K562 (cell line): ENCODE results near the gene SLC24A3.

Source experiments
- CBX8 ChIP-seq: fragments of 200-600 bp; sonication (generic); IDR thresholded peaks from 2 replicates; pipeline ENCODE4 v1.6.1; 2012; ENCODE audit warnings: borderline replicate concordance, mixed run types, low read depth, mild to moderate bottlenecking, moderate library complexity, mixed read lengths, low read length, control low read depth, inconsistent platforms; ENCODE audit not compliant: poor library complexity, severe bottlenecking; ENCODE audit errors: extremely low read depth
- ETV6 ChIP-seq, 3 experiments: fragments of 150-350 bp in 1 of 3; sonication (generic) in 1 of 3; formaldehyde crosslinking in 1 of 3; IDR thresholded peaks; 2 replicates each; pipeline versions ENCODE4 v1.6.1 to v1.8.0; 2014 to 2022; ENCODE audit warnings: borderline replicate concordance in 2 of 3, low read depth in 2 of 3, antibody characterized with exemption in 1 of 3, low read length in 1 of 3, mild to moderate bottlenecking in 1 of 3, missing genetic modification reagents in 1 of 3
- GATA2 ChIP-seq: sonication (generic); formaldehyde crosslinking; IDR thresholded peaks from 2 replicates; pipeline ENCODE4 v1.4.0; 2020; ENCODE audit warnings: mild to moderate bottlenecking, missing genetic modification reagents
- MXI1 ChIP-seq: IDR thresholded peaks from 2 replicates; pipeline ENCODE4 v1.6.1; 2011; ENCODE audit warnings: low read depth, mild to moderate bottlenecking, improper control_type of control experiment, low read length
- SIRT6 ChIP-seq: IDR thresholded peaks from one replicate; pipeline ENCODE4 v1.6.1; 2012; ENCODE audit warnings: low read depth, mild to moderate bottlenecking, control low read depth, inconsistent platforms, low read length, moderate library complexity
- SP1 ChIP-seq: sonication (generic); formaldehyde crosslinking; IDR thresholded peaks from 2 replicates; pipeline ENCODE4 v1.8.1; 2022; ENCODE audit warnings: mild to moderate bottlenecking, missing genetic modification reagents
- TSC22D4 ChIP-seq: fragments of 450-650 bp; IDR thresholded peaks from 2 replicates; pipeline ENCODE4 v1.6.1; 2016; ENCODE audit warnings: missing genetic modification characterization, missing biosample characterization, control low read depth
- TF ChIP-seq, protein P1 (sequence below): fragments of 150-350 bp; conservative IDR thresholded peaks from 2 replicates; pipeline ENCODE4 v1.6.1; 2014; ENCODE audit warnings: low read length
- TF ChIP-seq, protein P2 (sequence below), 2 experiments: fragments of 450-650 bp; IDR thresholded peaks; 2 replicates each; pipeline ENCODE4 v1.6.1; 2016
- TF ChIP-seq, protein P3 (sequence below), 2 experiments: fragments of 200-800 bp in 1 of 2; sonication (Bioruptor generic) in 1 of 2; sonication (generic) in 1 of 2; formaldehyde crosslinking in 1 of 2; IDR thresholded peaks in 1 of 2; conservative IDR thresholded peaks in 1 of 2; 2 replicates each; pipeline versions ENCODE4 v1.5.0 to v1.6.1; 2016 to 2020; ENCODE audit warnings: missing compliant biosample characterization in 1 of 2, missing genetic modification characterization in 1 of 2, missing genetic modification reagents in 1 of 2
- TF ChIP-seq, protein P4 (sequence below), 3 experiments: IDR thresholded peaks in 2 of 3; conservative IDR thresholded peaks in 1 of 3; 2 replicates each; pipeline ENCODE4 v1.5.1; 2011 to 2012; ENCODE audit warnings: low read length in 3 of 3, mild to moderate bottlenecking in 3 of 3, control low read depth in 2 of 3, improper control_type of control experiment in 1 of 3, inconsistent platforms in 1 of 3, low read depth in 1 of 3, mixed read lengths in 1 of 3, moderate library complexity in 1 of 3; ENCODE audit not compliant: insufficient read depth in 2 of 3
- TF ChIP-seq, protein P5 (sequence below), 2 experiments: fragments of 450-650 bp; formaldehyde crosslinking in 1 of 2; IDR thresholded peaks; 2 replicates each; pipeline versions ENCODE4 v1.4.0 to v1.6.1; 2014 to 2020; ENCODE audit warnings: mild to moderate bottlenecking in 2 of 2, borderline replicate concordance in 1 of 2, low read depth in 1 of 2
- TF ChIP-seq, protein P6 (sequence below): fragments of 450-650 bp; formaldehyde crosslinking; IDR thresholded peaks from 2 replicates; pipeline ENCODE4 v1.4.0; 2020; ENCODE audit warnings: mild to moderate bottlenecking, moderate library complexity

DNA sequence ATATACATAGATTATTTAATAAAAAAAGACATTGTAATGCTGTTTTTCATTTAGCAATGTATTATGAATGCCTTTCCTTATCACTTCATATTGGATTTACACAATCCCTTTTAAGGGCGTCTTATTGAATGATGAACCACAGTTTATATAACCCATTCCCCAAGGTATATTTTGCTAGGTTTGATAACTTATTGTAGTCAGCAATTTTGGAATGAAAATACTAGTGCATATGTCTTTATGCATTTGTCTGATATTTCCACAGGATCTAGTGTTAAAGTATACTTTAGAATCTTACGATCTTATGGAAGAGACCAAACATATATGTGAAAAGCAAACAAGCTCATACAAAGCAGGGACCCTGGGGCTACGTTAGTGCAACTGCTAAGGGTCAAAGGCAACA lies 365.2 kb downstream of the SLC24A3 start:
- TF ChIP-seq SIRT6 = no peak
- no peak for TF ChIP-seq SP1 (CRISPR knock-in tag)
- TF ChIP-seq, protein P1, sequence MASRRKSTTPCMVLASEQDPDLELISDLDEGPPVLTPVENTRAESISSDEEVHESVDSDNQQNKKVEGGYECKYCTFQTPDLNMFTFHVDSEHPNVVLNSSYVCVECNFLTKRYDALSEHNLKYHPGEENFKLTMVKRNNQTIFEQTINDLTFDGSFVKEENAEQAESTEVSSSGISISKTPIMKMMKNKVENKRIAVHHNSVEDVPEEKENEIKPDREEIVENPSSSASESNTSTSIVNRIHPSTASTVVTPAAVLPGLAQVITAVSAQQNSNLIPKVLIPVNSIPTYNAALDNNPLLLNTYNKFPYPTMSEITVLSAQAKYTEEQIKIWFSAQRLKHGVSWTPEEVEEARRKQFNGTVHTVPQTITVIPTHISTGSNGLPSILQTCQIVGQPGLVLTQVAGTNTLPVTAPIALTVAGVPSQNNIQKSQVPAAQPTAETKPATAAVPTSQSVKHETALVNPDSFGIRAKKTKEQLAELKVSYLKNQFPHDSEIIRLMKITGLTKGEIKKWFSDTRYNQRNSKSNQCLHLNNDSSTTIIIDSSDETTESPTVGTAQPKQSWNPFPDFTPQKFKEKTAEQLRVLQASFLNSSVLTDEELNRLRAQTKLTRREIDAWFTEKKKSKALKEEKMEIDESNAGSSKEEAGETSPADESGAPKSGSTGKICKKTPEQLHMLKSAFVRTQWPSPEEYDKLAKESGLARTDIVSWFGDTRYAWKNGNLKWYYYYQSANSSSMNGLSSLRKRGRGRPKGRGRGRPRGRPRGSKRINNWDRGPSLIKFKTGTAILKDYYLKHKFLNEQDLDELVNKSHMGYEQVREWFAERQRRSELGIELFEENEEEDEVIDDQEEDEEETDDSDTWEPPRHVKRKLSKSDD = no peak
- TF ChIP-seq ETV6 (IDR thresholded peaks at IDR 0.05; ENCODE audit: borderline replicate concordance in 1 of 2, low read depth in 2 of 2, low read length in 1 of 2) = no peak
- TF ChIP-seq ETV6 (CRISPR knock-in tag; IDR thresholded peaks at IDR 0.05; ENCODE audit: borderline replicate concordance) = no peak
- TF ChIP-seq, protein P2, sequence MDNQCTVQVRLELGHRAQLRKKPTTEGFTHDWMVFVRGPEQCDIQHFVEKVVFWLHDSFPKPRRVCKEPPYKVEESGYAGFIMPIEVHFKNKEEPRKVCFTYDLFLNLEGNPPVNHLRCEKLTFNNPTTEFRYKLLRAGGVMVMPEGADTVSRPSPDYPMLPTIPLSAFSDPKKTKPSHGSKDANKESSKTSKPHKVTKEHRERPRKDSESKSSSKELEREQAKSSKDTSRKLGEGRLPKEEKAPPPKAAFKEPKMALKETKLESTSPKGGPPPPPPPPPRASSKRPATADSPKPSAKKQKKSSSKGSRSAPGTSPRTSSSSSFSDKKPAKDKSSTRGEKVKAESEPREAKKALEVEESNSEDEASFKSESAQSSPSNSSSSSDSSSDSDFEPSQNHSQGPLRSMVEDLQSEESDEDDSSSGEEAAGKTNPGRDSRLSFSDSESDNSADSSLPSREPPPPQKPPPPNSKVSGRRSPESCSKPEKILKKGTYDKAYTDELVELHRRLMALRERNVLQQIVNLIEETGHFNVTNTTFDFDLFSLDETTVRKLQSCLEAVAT (IDR thresholded peaks at IDR 0.05) = no peak
- TF ChIP-seq TSC22D4 (tag) = no peak
- TF ChIP-seq, protein P3, sequence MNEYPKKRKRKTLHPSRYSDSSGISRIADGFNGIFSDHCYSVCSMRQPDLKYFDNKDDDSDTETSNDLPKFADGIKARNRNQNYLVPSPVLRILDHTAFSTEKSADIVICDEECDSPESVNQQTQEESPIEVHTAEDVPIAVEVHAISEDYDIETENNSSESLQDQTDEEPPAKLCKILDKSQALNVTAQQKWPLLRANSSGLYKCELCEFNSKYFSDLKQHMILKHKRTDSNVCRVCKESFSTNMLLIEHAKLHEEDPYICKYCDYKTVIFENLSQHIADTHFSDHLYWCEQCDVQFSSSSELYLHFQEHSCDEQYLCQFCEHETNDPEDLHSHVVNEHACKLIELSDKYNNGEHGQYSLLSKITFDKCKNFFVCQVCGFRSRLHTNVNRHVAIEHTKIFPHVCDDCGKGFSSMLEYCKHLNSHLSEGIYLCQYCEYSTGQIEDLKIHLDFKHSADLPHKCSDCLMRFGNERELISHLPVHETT (CRISPR knock-in tag; conservative IDR thresholded peaks at IDR 0.05 in 1 of 2, IDR thresholded peaks at IDR 0.05 in 1 of 2) = no peak
- no peak for TF ChIP-seq MXI1
- TF ChIP-seq, protein P4, sequence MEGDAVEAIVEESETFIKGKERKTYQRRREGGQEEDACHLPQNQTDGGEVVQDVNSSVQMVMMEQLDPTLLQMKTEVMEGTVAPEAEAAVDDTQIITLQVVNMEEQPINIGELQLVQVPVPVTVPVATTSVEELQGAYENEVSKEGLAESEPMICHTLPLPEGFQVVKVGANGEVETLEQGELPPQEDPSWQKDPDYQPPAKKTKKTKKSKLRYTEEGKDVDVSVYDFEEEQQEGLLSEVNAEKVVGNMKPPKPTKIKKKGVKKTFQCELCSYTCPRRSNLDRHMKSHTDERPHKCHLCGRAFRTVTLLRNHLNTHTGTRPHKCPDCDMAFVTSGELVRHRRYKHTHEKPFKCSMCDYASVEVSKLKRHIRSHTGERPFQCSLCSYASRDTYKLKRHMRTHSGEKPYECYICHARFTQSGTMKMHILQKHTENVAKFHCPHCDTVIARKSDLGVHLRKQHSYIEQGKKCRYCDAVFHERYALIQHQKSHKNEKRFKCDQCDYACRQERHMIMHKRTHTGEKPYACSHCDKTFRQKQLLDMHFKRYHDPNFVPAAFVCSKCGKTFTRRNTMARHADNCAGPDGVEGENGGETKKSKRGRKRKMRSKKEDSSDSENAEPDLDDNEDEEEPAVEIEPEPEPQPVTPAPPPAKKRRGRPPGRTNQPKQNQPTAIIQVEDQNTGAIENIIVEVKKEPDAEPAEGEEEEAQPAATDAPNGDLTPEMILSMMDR (IDR thresholded peaks at IDR 0.05 in 2 of 3, conservative IDR thresholded peaks at IDR 0.05 in 1 of 3; ENCODE audit: insufficient read depth in 2 of 3, low read depth in 1 of 3, low read length in 3 of 3) = no peak
- TF ChIP-seq, protein P5, sequence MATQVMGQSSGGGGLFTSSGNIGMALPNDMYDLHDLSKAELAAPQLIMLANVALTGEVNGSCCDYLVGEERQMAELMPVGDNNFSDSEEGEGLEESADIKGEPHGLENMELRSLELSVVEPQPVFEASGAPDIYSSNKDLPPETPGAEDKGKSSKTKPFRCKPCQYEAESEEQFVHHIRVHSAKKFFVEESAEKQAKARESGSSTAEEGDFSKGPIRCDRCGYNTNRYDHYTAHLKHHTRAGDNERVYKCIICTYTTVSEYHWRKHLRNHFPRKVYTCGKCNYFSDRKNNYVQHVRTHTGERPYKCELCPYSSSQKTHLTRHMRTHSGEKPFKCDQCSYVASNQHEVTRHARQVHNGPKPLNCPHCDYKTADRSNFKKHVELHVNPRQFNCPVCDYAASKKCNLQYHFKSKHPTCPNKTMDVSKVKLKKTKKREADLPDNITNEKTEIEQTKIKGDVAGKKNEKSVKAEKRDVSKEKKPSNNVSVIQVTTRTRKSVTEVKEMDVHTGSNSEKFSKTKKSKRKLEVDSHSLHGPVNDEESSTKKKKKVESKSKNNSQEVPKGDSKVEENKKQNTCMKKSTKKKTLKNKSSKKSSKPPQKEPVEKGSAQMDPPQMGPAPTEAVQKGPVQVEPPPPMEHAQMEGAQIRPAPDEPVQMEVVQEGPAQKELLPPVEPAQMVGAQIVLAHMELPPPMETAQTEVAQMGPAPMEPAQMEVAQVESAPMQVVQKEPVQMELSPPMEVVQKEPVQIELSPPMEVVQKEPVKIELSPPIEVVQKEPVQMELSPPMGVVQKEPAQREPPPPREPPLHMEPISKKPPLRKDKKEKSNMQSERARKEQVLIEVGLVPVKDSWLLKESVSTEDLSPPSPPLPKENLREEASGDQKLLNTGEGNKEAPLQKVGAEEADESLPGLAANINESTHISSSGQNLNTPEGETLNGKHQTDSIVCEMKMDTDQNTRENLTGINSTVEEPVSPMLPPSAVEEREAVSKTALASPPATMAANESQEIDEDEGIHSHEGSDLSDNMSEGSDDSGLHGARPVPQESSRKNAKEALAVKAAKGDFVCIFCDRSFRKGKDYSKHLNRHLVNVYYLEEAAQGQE (IDR thresholded peaks at IDR 0.05; ENCODE audit: borderline replicate concordance) = no peak
- TF ChIP-seq, protein P5 (CRISPR knock-in tag; IDR thresholded peaks at IDR 0.05; ENCODE audit: low read depth) = no peak
- TF ChIP-seq, protein P6, sequence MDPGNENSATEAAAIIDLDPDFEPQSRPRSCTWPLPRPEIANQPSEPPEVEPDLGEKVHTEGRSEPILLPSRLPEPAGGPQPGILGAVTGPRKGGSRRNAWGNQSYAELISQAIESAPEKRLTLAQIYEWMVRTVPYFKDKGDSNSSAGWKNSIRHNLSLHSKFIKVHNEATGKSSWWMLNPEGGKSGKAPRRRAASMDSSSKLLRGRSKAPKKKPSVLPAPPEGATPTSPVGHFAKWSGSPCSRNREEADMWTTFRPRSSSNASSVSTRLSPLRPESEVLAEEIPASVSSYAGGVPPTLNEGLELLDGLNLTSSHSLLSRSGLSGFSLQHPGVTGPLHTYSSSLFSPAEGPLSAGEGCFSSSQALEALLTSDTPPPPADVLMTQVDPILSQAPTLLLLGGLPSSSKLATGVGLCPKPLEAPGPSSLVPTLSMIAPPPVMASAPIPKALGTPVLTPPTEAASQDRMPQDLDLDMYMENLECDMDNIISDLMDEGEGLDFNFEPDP (CRISPR knock-in tag) = no peak
- no peak for TF ChIP-seq GATA2 (CRISPR knock-in tag)
- TF ChIP-seq CBX8 = no peak
